ENCODE data around the gene RAB27B. TPM values are rescaled to one million over a fixed set of nuclear protein-coding genes. Genes with fewer than 3 reads are reported as not detected.

The RAB27B gene
- total RNA-seq, 1 donor from 2014 or later: 0.44 TPM

DNA sequence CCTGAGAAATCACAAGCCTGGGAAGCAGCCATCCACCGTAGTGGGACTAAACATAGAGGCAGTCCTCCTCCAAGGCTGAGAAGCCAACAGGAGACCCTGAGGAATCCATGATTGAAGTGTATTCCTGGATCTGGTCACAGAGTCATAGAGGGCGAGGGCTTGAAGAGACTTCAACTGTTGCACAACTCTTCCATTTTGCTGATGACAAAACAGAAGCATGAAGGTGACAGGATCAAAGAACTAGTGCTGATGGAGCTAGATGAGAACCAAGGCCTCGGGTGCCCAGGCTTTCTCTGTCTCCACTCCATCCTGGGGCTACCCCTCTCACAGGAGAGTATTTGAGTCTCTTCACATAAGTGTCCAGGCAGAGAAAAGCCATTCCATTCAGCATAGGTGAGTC, 30.1 kb upstream of the RAB27B start:
- Mint-ChIP-seq H3K4me3 (no peak overlapping the region), H3K36me3 (ENCODE audit: low read depth) (no peaks in the 10 kb centered on the region), H3K9me3 (no peaks in the 10 kb centered on the region), H3K27ac (ENCODE audit: unreplicated experiment) (no peak overlapping the region), H3K27me3 (ENCODE audit: low read depth) (no peaks in the 10 kb centered on the region), H3K4me1 (no peaks in the 10 kb centered on the region)
- DNase-seq (ENCODE audit: low read depth, low spot score): no peak
- TF ChIP-seq CTCF (conservative IDR thresholded peaks at IDR 0.05): no peak

DNA sequence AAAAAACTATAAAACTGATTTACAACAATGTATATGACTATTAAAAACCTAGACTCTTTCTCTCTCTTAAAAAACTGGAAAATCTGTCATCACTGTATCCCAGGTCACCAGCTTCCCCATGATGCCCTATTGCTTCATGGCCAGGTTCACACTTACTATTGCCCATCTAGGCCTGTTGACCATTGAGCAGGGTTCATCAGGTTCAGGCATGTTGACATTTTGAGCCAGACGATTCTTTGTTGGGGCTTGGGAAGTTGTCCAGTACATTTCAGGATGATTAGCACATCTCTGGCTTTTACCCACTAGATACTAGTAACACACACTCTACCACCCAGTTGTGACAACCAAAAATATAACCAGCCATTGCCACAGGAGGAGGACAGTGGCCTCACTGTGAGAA, 26.9 kb upstream of the RAB27B start:
- Mint-ChIP-seq H3K27ac (ENCODE audit: unreplicated experiment) (no peak overlapping the region), H3K9me3 (no peaks in the 10 kb centered on the region), H3K36me3 (ENCODE audit: low read depth) (no peaks in the 10 kb centered on the region), H3K4me1 (no peaks in the 10 kb centered on the region), H3K4me3 (no peak overlapping the region), H3K27me3 (ENCODE audit: low read depth) (peaks cover 3% of the 10 kb centered on the region)
- no peak for DNase-seq (ENCODE audit: low read depth, low spot score)
- TF ChIP-seq CTCF (conservative IDR thresholded peaks at IDR 0.05): no peak

GRCh38 chr18:54802178-54802577, 26.1 kb upstream of the RAB27B start:
- H3K27me3 Mint-ChIP-seq (ENCODE audit: low read depth): peaks cover 3% of the 10 kb centered on the region
- no peak overlapping the region for H3K27ac Mint-ChIP-seq (ENCODE audit: unreplicated experiment)
- no peak overlapping the region for H3K4me3 Mint-ChIP-seq
- DNase-seq (ENCODE audit: low read depth, low spot score): no peak
- no peaks in the 10 kb centered on the region for H3K36me3 Mint-ChIP-seq (ENCODE audit: low read depth)
- TF ChIP-seq CTCF (conservative IDR thresholded peaks at IDR 0.05): no peak
- no peaks in the 10 kb centered on the region for H3K4me1 Mint-ChIP-seq
- no peaks in the 10 kb centered on the region for H3K9me3 Mint-ChIP-seq

DNA sequence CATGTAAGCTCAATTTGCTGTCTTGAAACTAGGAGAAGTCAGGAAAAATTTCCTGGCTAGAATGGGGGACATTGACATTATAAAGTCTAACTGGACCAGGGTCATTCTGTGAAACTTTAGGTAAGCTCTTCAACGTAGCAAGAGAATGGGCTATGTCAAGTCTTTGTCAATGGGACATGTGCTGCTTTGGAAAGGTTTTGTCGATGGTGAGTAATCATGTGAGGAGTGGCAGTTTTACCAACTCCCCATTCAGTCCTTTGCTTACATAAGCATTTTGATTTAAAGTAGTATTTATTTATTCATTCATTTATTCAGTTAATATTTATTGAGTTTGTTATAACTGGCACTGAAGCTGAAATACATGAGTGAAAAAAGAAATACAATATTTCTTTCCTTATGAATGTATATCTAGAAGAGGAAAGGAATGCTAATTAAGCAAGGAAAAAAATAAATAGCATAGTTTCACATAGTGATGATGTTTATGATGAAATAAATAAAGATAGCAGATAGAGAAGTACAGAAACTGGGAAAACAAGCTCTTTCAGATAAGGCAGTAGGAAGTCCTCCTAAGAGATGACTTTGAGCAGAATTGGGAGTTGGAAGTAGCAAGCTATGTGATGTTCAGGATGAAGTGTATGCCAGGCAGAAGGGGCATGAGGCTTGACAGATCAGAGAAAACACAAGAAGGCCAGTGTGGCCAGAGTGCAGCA, 25.4 kb upstream of the RAB27B start:
- Mint-ChIP-seq H3K4me3 (no peak overlapping the region), H3K27me3 (ENCODE audit: low read depth) (peaks cover 3% of the 10 kb centered on the region), H3K36me3 (ENCODE audit: low read depth) (no peaks in the 10 kb centered on the region), H3K27ac (ENCODE audit: unreplicated experiment) (no peak overlapping the region), H3K9me3 (no peaks in the 10 kb centered on the region), H3K4me1 (no peaks in the 10 kb centered on the region)
- DNase-seq (ENCODE audit: low read depth, low spot score): no peak
- no peak for TF ChIP-seq CTCF (conservative IDR thresholded peaks at IDR 0.05)

DNA sequence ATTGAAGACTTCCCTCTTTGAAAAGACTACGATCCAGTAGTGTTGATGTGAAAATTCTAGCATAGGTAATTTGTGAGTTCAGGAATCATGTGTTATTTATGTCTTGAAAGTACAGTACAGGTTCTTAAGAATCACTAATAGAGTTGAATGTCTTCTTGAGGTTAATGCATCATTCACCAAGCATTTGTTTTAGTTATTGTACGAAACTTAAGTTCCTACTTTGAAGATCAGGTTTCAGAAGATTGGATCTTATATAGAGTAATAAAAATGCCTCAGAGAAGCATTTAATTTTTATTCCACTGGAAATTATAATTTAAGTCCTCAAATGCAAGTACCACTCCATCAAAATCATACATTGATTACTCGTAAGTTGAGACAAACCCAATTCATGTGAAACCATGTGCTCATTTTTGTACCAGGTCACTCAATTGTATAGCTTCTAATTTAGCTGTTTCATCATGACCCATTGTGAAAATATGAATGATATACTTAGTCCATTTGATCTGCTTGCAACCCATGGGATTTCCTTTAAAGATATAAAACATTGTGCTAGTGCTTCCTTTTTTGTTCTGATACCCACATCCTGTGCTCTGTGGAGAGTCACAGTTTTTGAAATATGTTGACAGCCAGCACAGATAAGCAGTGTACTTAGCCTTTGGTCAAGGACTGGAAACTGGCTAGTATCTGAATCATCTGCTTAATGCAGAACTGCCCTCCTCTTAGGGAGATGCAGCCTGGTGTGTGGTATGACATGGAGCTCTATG, 22.5 kb upstream of the RAB27B start:
- H3K9me3 Mint-ChIP-seq: no peaks in the 10 kb centered on the region
- H3K27me3 Mint-ChIP-seq (ENCODE audit: low read depth): peaks cover 3% of the 10 kb centered on the region
- H3K4me3 Mint-ChIP-seq: no peak overlapping the region
- TF ChIP-seq CTCF (conservative IDR thresholded peaks at IDR 0.05): no peak
- H3K4me1 Mint-ChIP-seq: no peaks in the 10 kb centered on the region
- no peaks in the 10 kb centered on the region for H3K36me3 Mint-ChIP-seq (ENCODE audit: low read depth)
- DNase-seq (ENCODE audit: low read depth, low spot score): no peak
- H3K27ac Mint-ChIP-seq (ENCODE audit: unreplicated experiment): no peak overlapping the region

Data from neural crest cell (in vitro differentiated cells).